K562 (cell line): ENCODE measurements around the gene HPD. TPM values are rescaled to one million over a fixed set of nuclear protein-coding genes. Genes with fewer than 3 reads are reported as not detected.

ENCODE experiments used
- E2F8 ChIP-seq: fragments of 450-650 bp; IDR thresholded peaks from 2 replicates; pipeline ENCODE4 v1.7.1; 2018; ENCODE audit warnings: mild to moderate bottlenecking, low read depth; ENCODE audit not compliant: partially characterized antibody
- ELF4 ChIP-seq: fragments of 450-650 bp; formaldehyde crosslinking; IDR thresholded peaks from 2 replicates; pipeline ENCODE4 v1.4.0; 2022; ENCODE audit warnings: missing genetic modification characterization
- GTF2B ChIP-seq: IDR thresholded peaks from 2 replicates; pipeline ENCODE4 v1.6.1; 2011; ENCODE audit not compliant: insufficient read length; ENCODE audit errors: extremely low read depth
- KDM5B ChIP-seq: fragments of 200-600 bp; sonication (generic); IDR thresholded peaks from 2 replicates; pipeline ENCODE4 v1.6.1; 2012; ENCODE audit warnings: low read depth, mild to moderate bottlenecking, moderate library complexity, low read length, control low read depth, inconsistent platforms; ENCODE audit not compliant: insufficient replicate concordance
- MAFK ChIP-seq: IDR thresholded peaks from 2 replicates; pipeline ENCODE4 v1.6.1; 2011; ENCODE audit warnings: low read length, improper control_type of control experiment
- MYC ChIP-seq, 2 experiments: fragments of 250-450 bp in 1 of 2; sonication (Bioruptor Pico) in 1 of 2; IDR thresholded peaks; 2 replicates each; pipeline versions ENCODE4 v1.5.1 to v1.6.1; 2012 to 2021; ENCODE audit warnings: low read depth in 2 of 2, borderline replicate concordance in 1 of 2, improper control_type of control experiment in 1 of 2, low read length in 1 of 2, mild to moderate bottlenecking in 1 of 2, moderate library complexity in 1 of 2
- NFIC ChIP-seq: fragments of 450-650 bp; IDR thresholded peaks from 2 replicates; pipeline ENCODE4 v1.6.1; 2017; ENCODE audit warnings: mild to moderate bottlenecking, inconsistent platforms
- PHF21A ChIP-seq: fragments of 450-650 bp; IDR thresholded peaks from 2 replicates; pipeline ENCODE4 v1.6.1; 2017; ENCODE audit warnings: low read depth, borderline replicate concordance
- RBM34 ChIP-seq: fragments of 200-400 bp; formaldehyde crosslinking; IDR thresholded peaks from 2 replicates; pipeline ENCODE4 v1.6.1; 2018; ENCODE audit warnings: low read length, borderline replicate concordance; ENCODE audit not compliant: insufficient read depth
- SMAD3 ChIP-seq: fragments of 450-650 bp; formaldehyde crosslinking; conservative IDR thresholded peaks from 2 replicates; pipeline ENCODE4 v1.4.0; 2020; ENCODE audit warnings: mild to moderate bottlenecking
- ZBTB40 ChIP-seq, 2 experiments: fragments of 450-650 bp in 1 of 2; sonication (generic) in 1 of 2; formaldehyde crosslinking in 1 of 2; IDR thresholded peaks; 2 replicates each; pipeline versions ENCODE4 v1.7.1 to v1.9.0; 2016 to 2022; ENCODE audit warnings: inconsistent platforms in 1 of 2, mild to moderate bottlenecking in 1 of 2, missing genetic modification reagents in 1 of 2
- ZC3H4 ChIP-seq: sonication (generic); formaldehyde crosslinking; IDR thresholded peaks from 2 replicates; pipeline ENCODE4 v1.9.0; 2021; ENCODE audit warnings: missing genetic modification reagents, borderline replicate concordance
- ZKSCAN8 ChIP-seq: fragments of 200-800 bp; sonication (Bioruptor generic); IDR thresholded peaks from 2 replicates; pipeline ENCODE4 v1.6.1; 2016; ENCODE audit warnings: missing genetic modification characterization, missing compliant biosample characterization
- ZNF77 ChIP-seq: fragments of 250-450 bp; sonication (Bioruptor Pico); IDR thresholded peaks from 2 replicates; pipeline ENCODE4 v1.5.0; 2020
- polyA plus RNA-seq, 8 experiments: library from polyadenylated mRNA; depleted of rRNA in 4 of 8; stranded (reverse) in 5 of 8; unstranded in 3 of 8; fragments of >200 nt; fragmentation: Nextera tagmentation in 2 of 8; fragmentation: Illumina TruSeq in 1 of 8; extraction: Ambion mirVana in 2 of 8; extraction: Trizol in 1 of 8; gene quantifications; 2 replicates each; pipeline versions ENCODE4 v1.2.1 to v1.2.3, GENCODE V29; 2011 to 2014; ENCODE audit warnings: inconsistent platforms in 1 of 8, missing spikeins in 1 of 8
- total RNA-seq, 7 experiments: library from RNA; depleted of rRNA in 6 of 7; stranded (reverse); fragments of >200 nt in 6 of 7; fragmentation: Illumina TruSeq in 2 of 7; extraction: Trizol in 2 of 7; gene quantifications; 2 replicates each; pipeline versions ENCODE4 v1.2.1 to v1.2.3, GENCODE V29; 2011 to 2021; ENCODE audit warnings: low replicate concordance in 1 of 7

HPD gene
- total and polyA plus RNA-seq, 9 of the 15 experiments (the other 6 are each of a cell fraction or from before 2014, with no cell fraction given) = 0.06 to 0.29 (median 0.07) TPM; not detected in 4

DNA sequence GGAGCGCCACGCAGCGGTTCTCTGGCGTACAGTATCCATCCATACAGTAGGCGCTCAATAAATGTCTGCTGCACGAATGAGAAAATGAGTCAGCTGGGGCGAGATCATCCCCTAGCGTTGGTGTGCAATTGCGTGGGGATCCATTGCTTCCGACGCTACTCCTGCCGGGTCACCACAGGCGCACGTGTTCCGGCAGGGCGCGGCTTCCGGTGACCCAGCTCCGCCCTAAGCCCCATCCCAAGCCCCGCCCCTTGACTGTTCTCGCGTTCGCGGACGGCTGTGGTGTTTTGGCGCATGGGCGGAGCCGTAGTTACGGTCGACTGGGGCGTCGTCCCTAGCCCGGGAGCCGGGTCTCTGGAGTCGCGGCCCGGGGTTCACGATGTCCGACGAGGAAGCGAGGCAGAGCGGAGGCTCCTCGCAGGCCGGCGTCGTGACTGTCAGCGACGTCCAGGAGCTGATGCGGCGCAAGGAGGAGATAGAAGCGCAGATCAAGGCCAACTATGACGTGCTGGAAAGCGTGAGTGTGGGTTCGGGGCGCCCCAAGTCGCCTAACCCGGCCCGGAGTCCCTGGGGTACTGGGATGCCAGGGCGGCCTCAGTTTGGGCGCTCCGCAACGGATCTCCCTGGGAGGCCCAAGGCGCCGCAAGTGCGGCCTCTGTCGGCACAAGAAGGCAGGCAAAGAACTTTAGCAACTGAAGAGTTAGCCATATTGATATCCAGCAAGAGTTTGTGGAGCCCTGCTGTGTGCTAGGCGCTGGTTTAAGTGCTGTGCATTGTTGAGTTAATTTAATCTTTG, 30.0 kb upstream of the HPD start, which contains the start of gene PSMD9 (continued):
- TF ChIP-seq ZNF77 = no peak
- TF ChIP-seq ZKSCAN8 = peak; percentile 100
- no peak for TF ChIP-seq RBM34
- no peak for TF ChIP-seq ELF4 (CRISPR knock-in tag)
- peak; percentile 64 for TF ChIP-seq KDM5B
- no peak for TF ChIP-seq GTF2B
- peak; percentile 100 for TF ChIP-seq MYC (IDR thresholded peaks at IDR 0.05; ENCODE audit: low read depth, low read length)
- peak; percentile 94 for TF ChIP-seq MYC (CRISPR knock-in tag; IDR thresholded peaks at IDR 0.05; ENCODE audit: borderline replicate concordance, low read depth)
- peak; percentile 78 for TF ChIP-seq E2F8
- no peak for TF ChIP-seq SMAD3 (CRISPR knock-in tag)
- peak; percentile 98 for TF ChIP-seq ZBTB40 (IDR thresholded peaks at IDR 0.05)
- no peak for TF ChIP-seq ZBTB40 (CRISPR knock-in tag; IDR thresholded peaks at IDR 0.05)
- TF ChIP-seq NFIC = no peak
- no peak for TF ChIP-seq PHF21A
- TF ChIP-seq MAFK = peak; percentile 46; the same call in 1 of the 2 replicates
- TF ChIP-seq ZC3H4 (CRISPR knock-in tag) = no peak
